Fibroblast of skin of right quadriceps (primary cell): ENCODE data around the gene FAM174C.

Experiments
- DNase-seq: peaks from one replicate; pipeline ENCODE4 v3.0.0-alpha.2; 2013

The FAM174C gene

DNA sequence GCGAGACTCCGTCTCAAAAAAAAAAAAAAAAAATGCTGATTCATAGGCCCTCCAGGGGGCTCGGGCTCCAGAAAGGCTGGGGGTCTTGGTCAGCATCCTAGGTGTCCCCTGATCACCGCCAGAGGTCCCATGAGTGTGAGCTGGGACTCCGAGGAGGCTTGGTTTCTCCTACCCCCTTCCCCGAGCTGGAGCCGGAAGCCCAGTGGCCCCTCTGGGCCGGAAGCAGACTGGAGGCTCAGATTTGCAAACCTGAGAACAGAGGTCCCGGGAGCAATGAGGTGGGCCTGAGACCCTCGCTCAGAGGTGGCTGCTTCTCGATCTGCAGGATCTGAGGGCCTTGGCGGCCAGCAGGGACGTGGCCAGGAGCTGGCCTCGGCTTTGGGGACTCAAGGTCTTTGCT is 51.8 kb downstream of the FAM174C start:
- no peak for DNase-seq
